ENCODE data around the gene LARGE1.

- TF ChIP-seq CTCF (IDR thresholded peaks at IDR 0.05) (no peak), POLR2A (IDR thresholded peaks at IDR 0.05) (no peak)
These were observed 455.6 kb downstream of the LARGE1 start for GRCh38 chr22:33464698-33465097.
